MG63 (cell line): ENCODE data around the gene ZSWIM3. TPM values are rescaled to one million over a fixed set of nuclear protein-coding genes. Genes with fewer than 3 reads are reported as not detected.
"Not testable (repeated sequence)": the region's sequence is repeated elsewhere in the genome, so short reads cannot be mapped to it uniquely, and the experiment has no call there.

Experiments
- DNase-seq: peaks from one replicate; pipeline ENCODE4 v3.0.0-alpha.2; 2020
- H3K27me3 ChIP-seq: fragments of 250-450 bp; sonication (Bioruptor Pico); 2 replicates; pipeline ENCODE4 v1.5.1; 2020; ENCODE audit warnings: mild to moderate bottlenecking, moderate library complexity
- H3K36me3 ChIP-seq: fragments of 250-450 bp; sonication (Bioruptor Pico); 2 replicates; pipeline ENCODE4 v1.5.1; 2020; ENCODE audit warnings: mild to moderate bottlenecking, moderate library complexity
- H3K4me3 ChIP-seq: fragments of 250-450 bp; sonication (Bioruptor Pico); 2 replicates; pipeline ENCODE4 v1.5.1; 2020; ENCODE audit warnings: mild to moderate bottlenecking, moderate library complexity
- H3K9me3 ChIP-seq: fragments of 250-450 bp; sonication (Bioruptor Pico); 2 replicates; pipeline ENCODE4 v1.5.1; 2020; ENCODE audit warnings: mild to moderate bottlenecking, moderate library complexity
- total RNA-seq: library from RNA; depleted of rRNA; stranded (reverse); fragments of >200 nt; shearing (Covaris generic); gene quantifications from 2 replicates; pipeline ENCODE4 v1.2.3, GENCODE V29; 2014; ENCODE audit warnings: low replicate concordance

Gene ZSWIM3
- total RNA-seq, 1 experiment from 2014 or later = 14.2 TPM

GRCh38 chr20:45872626-45873025 lies 15.2 kb downstream of the ZSWIM3 start:
- DNase-seq = no peak

DNA sequence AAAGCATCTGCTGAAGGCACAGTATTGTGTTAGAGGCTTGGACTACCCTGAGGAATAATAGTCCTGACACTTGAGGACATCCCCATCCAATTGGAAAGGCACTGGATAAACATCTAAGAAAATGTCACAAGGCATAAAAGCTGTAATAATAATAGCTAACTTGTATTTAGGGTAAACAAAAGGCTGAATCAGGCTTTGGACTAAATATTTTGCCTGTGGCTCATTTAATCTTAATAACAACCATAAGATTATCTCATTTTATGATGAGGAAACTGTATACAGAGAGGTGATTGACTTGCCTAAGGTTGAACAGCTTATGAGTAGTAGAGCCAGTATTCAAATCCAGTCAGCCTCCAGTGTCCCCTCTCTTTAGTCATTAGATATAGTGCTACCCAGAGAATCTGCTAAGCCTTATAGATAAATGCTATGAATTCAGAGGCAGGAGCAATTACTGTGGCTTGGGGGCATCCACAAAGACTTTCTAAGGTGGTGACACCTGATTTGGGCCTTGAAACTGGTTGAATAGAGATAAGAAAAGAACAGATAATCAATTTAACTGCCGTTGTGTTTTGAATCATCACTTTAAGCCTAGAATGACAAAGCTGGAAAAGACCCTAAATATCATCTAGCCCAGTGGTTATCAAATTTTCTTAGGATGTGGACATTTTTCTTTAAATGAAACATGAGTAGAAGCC lies 16.1 kb downstream of the ZSWIM3 start:
- DNase-seq = no peak
- peaks cover 21% of the 10 kb centered on the region for H3K36me3 ChIP-seq
- no peaks in the 10 kb centered on the region for H3K27me3 ChIP-seq
- no peaks in the 10 kb centered on the region for H3K9me3 ChIP-seq
- no peak overlapping the region for H3K4me3 ChIP-seq

More at GRCh38 chr20:45872626-45873025, 15.2 kb downstream of the ZSWIM3 start:
- Histone ChIP-seq H3K9me3 (no peaks in the 10 kb centered on the region), H3K27me3 (no peaks in the 10 kb centered on the region), H3K36me3 (peaks cover 18% of the 10 kb centered on the region), H3K4me3 (no peak overlapping the region)

DNA sequence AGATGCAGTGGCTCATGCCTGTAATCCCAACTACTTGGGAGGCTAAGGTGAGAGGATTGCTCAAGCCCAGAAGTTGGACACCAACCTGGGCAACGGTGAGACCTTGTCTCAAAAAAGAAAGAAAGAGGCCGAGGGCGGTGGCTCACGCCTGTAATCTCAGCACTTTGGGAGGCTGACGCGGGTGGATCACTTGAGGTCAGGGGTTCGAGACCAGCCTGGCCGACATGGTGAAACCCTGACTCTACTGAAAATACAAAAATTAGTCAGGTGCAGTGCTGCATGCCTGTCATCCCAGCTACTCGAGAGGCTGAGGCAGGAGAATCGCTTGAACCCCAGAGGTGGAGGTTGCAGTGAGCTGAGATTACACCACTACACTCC lies 16.7 kb downstream of the ZSWIM3 start:
- H3K4me3 ChIP-seq, H3K9me3 ChIP-seq, H3K27me3 ChIP-seq, DNase-seq: not testable (repeated sequence)
- H3K36me3 ChIP-seq = peaks cover 21% of the 10 kb centered on the region

DNA sequence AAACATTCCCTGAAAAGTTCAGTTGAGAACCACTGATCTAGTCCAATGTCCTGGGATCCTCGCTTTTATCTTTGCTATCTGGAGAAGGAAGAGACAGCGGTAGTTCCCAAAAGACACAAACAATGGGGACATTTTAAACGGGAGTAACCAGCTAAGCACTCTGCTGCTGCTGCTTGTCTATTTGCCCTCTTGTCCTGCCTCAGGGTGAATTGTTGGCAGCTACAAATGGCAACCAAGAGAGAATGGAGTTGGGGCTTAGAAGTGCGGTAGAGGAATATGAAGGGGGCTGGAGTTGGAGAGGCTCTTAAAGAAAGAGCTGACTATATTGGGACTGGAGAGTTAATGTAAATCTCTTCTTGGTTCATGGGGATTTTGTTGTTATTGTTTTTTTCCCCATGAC lies 17.2 kb downstream of the ZSWIM3 start:
- H3K27me3 ChIP-seq = no peaks in the 10 kb centered on the region
- H3K9me3 ChIP-seq = no peaks in the 10 kb centered on the region
- H3K36me3 ChIP-seq = peaks cover 21% of the 10 kb centered on the region
- DNase-seq = no peak
- H3K4me3 ChIP-seq = no peak overlapping the region

- no peak overlapping the region for H3K4me3 ChIP-seq
- H3K27me3 ChIP-seq = no peaks in the 10 kb centered on the region
- H3K9me3 ChIP-seq = no peaks in the 10 kb centered on the region
- H3K36me3 ChIP-seq = peaks cover 27% of the 10 kb centered on the region
- DNase-seq = no peak
Measured at GRCh38 chr20:45878076-45878761, 20.8 kb downstream of the ZSWIM3 start.

- peaks cover 37% of the 10 kb centered on the region for H3K36me3 ChIP-seq
- H3K4me3 ChIP-seq = peak within 1 kb of the TSS; percentile 79
- H3K27me3 ChIP-seq = no peaks in the 10 kb centered on the region
- H3K9me3 ChIP-seq = no peaks in the 10 kb centered on the region
- DNase-seq = peak; percentile 98
Measured at GRCh38 chr20:45880988-45881788, 23.8 kb downstream of the ZSWIM3 start, which contains the start of gene ZSWIM1. ZSWIM1 (plus strand) TSS chr20:45881227; CDS start chr20:45882593, 1,366 bp downstream.

DNA sequence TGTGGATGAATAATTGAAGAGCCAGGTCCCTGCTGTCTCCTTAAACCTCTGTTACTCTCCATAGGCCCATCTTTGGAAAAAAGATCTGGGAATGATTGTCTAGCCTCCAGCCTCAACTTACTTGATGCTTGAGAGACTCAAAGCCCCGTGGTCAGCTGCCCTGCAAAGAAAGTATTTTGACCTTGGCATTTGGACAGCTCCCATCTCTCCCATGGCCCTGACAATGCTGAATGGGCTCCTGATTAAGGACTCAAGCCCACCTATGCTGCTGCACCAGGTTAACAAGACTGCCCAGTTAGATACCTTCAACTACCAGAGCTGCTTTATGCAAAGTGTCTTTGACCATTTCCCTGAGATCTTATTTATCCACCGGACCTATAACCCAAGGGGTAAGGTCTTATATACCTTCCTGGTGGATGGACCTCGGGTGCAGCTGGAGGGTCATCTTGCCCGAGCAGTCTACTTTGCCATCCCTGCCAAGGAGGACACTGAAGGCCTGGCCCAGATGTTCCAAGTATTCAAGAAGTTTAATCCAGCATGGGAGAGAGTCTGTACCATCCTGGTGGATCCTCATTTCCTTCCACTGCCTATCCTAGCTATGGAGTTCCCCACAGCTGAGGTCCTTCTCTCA lies 25.2 kb downstream of the ZSWIM3 start:
- no peak for DNase-seq
- Histone ChIP-seq H3K9me3 (no peaks in the 10 kb centered on the region), H3K36me3 (peaks cover 36% of the 10 kb centered on the region), H3K4me3 (no peak overlapping the region), H3K27me3 (no peaks in the 10 kb centered on the region)

- Histone ChIP-seq H3K4me3 (no peak overlapping the region), H3K27me3 (no peaks in the 10 kb centered on the region), H3K36me3 (peaks cover 33% of the 10 kb centered on the region), H3K9me3 (no peaks in the 10 kb centered on the region)
- no peak for DNase-seq
Measured at GRCh38 chr20:45883100-45883469, 25.7 kb downstream of the ZSWIM3 start.

- DNase-seq = no peak
- Histone ChIP-seq H3K36me3 (peaks cover 30% of the 10 kb centered on the region), H3K27me3 (no peaks in the 10 kb centered on the region), H3K4me3 (no peak overlapping the region), H3K9me3 (no peaks in the 10 kb centered on the region)
Measured at GRCh38 chr20:45886590-45887345, 29.4 kb downstream of the ZSWIM3 start.

- H3K27me3 ChIP-seq = no peaks in the 10 kb centered on the region
- no peak for DNase-seq
- H3K4me3 ChIP-seq = no peak within 1 kb of the TSS
- H3K36me3 ChIP-seq = peaks cover 30% of the 10 kb centered on the region
- H3K9me3 ChIP-seq = no peaks in the 10 kb centered on the region
Measured at GRCh38 chr20:45887346-45887715, 29.9 kb downstream of the ZSWIM3 start, which contains the start of gene SPATA25. SPATA25 (minus strand) TSS chr20:45887622; CDS start chr20:45887590, 32 bp downstream.

DNA sequence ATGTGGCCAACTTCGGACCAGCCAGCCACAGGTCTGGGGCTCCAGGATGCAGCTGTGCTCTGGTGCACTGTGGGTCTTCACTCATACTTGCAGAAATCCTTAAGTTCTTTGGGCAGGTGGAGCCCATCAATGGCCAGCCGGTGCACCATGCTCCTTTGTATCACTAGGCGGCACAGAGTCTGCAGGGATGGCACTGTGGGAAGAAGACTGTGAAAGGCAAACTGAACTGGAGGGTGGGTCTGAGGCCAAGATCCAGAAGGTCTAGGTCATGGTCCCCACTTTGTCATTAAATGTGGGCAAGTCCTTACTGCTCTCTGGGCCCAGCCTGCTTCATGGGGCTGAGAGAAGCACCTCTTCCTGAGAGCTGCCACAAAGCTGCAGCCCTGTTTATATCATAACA lies 31.3 kb downstream of the ZSWIM3 start:
- Histone ChIP-seq H3K27me3 (no peaks in the 10 kb centered on the region), H3K9me3 (no peaks in the 10 kb centered on the region), H3K36me3 (peaks cover 25% of the 10 kb centered on the region), H3K4me3 (no peak overlapping the region)
- DNase-seq = no peak

- Histone ChIP-seq H3K36me3 (peaks cover 19% of the 10 kb centered on the region), H3K4me3 (peak overlapping the region; percentile 92), H3K27me3 (no peaks in the 10 kb centered on the region), H3K9me3 (no peaks in the 10 kb centered on the region)
- peak; percentile 50 for DNase-seq
Measured at GRCh38 chr20:45890077-45890984, 32.9 kb downstream of the ZSWIM3 start.

- no peaks in the 10 kb centered on the region for H3K9me3 ChIP-seq
- peak within 1 kb of the TSS; percentile 92 for H3K4me3 ChIP-seq
- H3K27me3 ChIP-seq = no peaks in the 10 kb centered on the region
- DNase-seq = peak; percentile 92
- H3K36me3 ChIP-seq = peaks cover 17% of the 10 kb centered on the region
Measured at GRCh38 chr20:45890985-45891983, 33.9 kb downstream of the ZSWIM3 start, which contains the start of the genes CTSA and NEURL2. CTSA (plus strand) TSS chr20:45891335; CDS start chr20:45891569, 234 bp downstream. NEURL2 (minus strand) TSS chr20:45891208; CDS start chr20:45890991, 217 bp downstream.
